Neural progenitor cell (in vitro differentiated cells): ENCODE results near the gene TIAM2. TPM values are rescaled to one million over a fixed set of nuclear protein-coding genes. Genes with fewer than 3 reads are reported as not detected.

Experiments used
- DNase-seq: peaks from one replicate; pipeline ENCODE4 v3.0.0-alpha.2; 2016; ENCODE audit warnings: low spot score
- H2AFZ ChIP-seq: fragments of 200-600 bp; sonication (generic); replicated peaks from 2 replicates; pipeline ENCODE4 v1.6.1; 2016; ENCODE audit warnings: antibody characterized with exemption
- H3F3A ChIP-seq: fragments of 200-600 bp; sonication (generic); 2 replicates; pipeline ENCODE4 v1.6.1; 2016; ENCODE audit warnings: antibody characterized with exemption, low read depth
- H3K27ac ChIP-seq: fragments of 200-600 bp; sonication (generic); 2 replicates; pipeline ENCODE4 v1.5.1; 2016; ENCODE audit warnings: mild to moderate bottlenecking
- H3K27me3 ChIP-seq: fragments of 200-600 bp; sonication (generic); 2 replicates; pipeline ENCODE4 v1.6.1; 2016; ENCODE audit warnings: mild to moderate bottlenecking, moderate library complexity
- H3K36me3 ChIP-seq: fragments of 200-600 bp; sonication (generic); 2 replicates; pipeline ENCODE4 v1.5.1; 2016
- H3K4me1 ChIP-seq: fragments of 200-600 bp; sonication (generic); 2 replicates; pipeline ENCODE4 v1.6.1; 2016; ENCODE audit warnings: mixed run types
- H3K4me2 ChIP-seq: fragments of 200-600 bp; sonication (generic); 2 replicates; pipeline ENCODE4 v1.6.1; 2016
- H3K4me3 ChIP-seq: fragments of 200-600 bp; sonication (generic); 2 replicates; pipeline ENCODE4 v1.5.1; 2016
- H3K79me2 ChIP-seq: fragments of 200-600 bp; sonication (generic); 2 replicates; pipeline ENCODE4 v1.6.1; 2016; ENCODE audit warnings: low read depth
- H3K9ac ChIP-seq: fragments of 200-600 bp; sonication (generic); 2 replicates; pipeline ENCODE4 v1.6.1; 2016
- H3K9me3 ChIP-seq: fragments of 200-600 bp; sonication (generic); 2 replicates; pipeline ENCODE4 v1.5.1; 2016; ENCODE audit warnings: low read depth
- H4K20me1 ChIP-seq: fragments of 200-600 bp; sonication (generic); 2 replicates; pipeline ENCODE4 v1.6.1; 2016; ENCODE audit warnings: low read depth
- H3K27ac Mint-ChIP-seq: 3 replicates; pipeline ENCODE4 v1.8.0; 2021; ENCODE audit warnings: mixed read lengths
- H3K27me3 Mint-ChIP-seq: 2 replicates; pipeline ENCODE4 v1.8.0; 2022; ENCODE audit warnings: low read depth, mild to moderate bottlenecking, inconsistent platforms, moderate library complexity, mixed read lengths; ENCODE audit not compliant: insufficient read depth
- H3K36me3 Mint-ChIP-seq: 3 replicates; pipeline ENCODE4 v1.8.0; 2021; ENCODE audit warnings: mixed read lengths
- H3K4me1 Mint-ChIP-seq: 3 replicates; pipeline ENCODE4 v1.8.0; 2021; ENCODE audit warnings: mixed read lengths
- H3K4me3 Mint-ChIP-seq: 3 replicates; pipeline ENCODE4 v1.8.0; 2021; ENCODE audit warnings: mild to moderate bottlenecking, moderate library complexity, mixed read lengths
- H3K9me3 Mint-ChIP-seq: 3 replicates; pipeline ENCODE4 v1.8.0; 2020; ENCODE audit warnings: mixed read lengths
- EZH2 ChIP-seq: fragments of 200-600 bp; sonication (generic); IDR thresholded peaks from 2 replicates; pipeline ENCODE4 v1.6.1; 2017; ENCODE audit warnings: antibody characterized with exemption, mild to moderate bottlenecking, moderate library complexity
- EZH2phosphoT487 ChIP-seq: fragments of 200-600 bp; sonication (generic); IDR thresholded peaks from 2 replicates; pipeline ENCODE4 v1.6.1; 2017; ENCODE audit warnings: antibody characterized with exemption
- total RNA-seq: library from RNA; depleted of rRNA; stranded (reverse); fragments of >200 nt; gene quantifications from 2 replicates; pipeline ENCODE4 v1.2.3, GENCODE V29; 2015; ENCODE audit warnings: low replicate concordance
- TF ChIP-seq, protein P1 (sequence below): fragments of 200-600 bp; sonication (generic); IDR thresholded peaks from 2 replicates; pipeline ENCODE4 v1.5.1; 2017; ENCODE audit warnings: antibody characterized with exemption, mild to moderate bottlenecking

TIAM2 gene
- total RNA-seq, 1 donor from 2014 or later = 22.8 TPM

GRCh38 chr6:154977588-154977987, 17.5 kb upstream of the TIAM2 start:
- Histone ChIP-seq H3K36me3 (no peaks in the 10 kb centered on the region), H3K27me3 (no peaks in the 10 kb centered on the region), H4K20me1 (no peaks in the 10 kb centered on the region), H3K4me3 (no peak overlapping the region), H3K9ac (no peak overlapping the region), H3K79me2 (no peaks in the 10 kb centered on the region), H3K4me2 (no peak overlapping the region), H3K27ac (no peak overlapping the region), H3K9me3 (no peaks in the 10 kb centered on the region), H3K4me1 (no peaks in the 10 kb centered on the region), H3F3A (no peaks in the 10 kb centered on the region), H2AFZ (no peak overlapping the region)
- Mint-ChIP-seq H3K9me3 (peaks cover 7% of the 10 kb centered on the region), H3K27me3 (peaks cover 2% of the 10 kb centered on the region), H3K27ac (no peak overlapping the region), H3K4me3 (no peak overlapping the region), H3K36me3 (peaks cover 3% of the 10 kb centered on the region), H3K4me1 (peaks cover 12% of the 10 kb centered on the region)
- TF ChIP-seq EZH2phosphoT487 (no peak), EZH2 (no peak)
- TF ChIP-seq, protein P1, sequence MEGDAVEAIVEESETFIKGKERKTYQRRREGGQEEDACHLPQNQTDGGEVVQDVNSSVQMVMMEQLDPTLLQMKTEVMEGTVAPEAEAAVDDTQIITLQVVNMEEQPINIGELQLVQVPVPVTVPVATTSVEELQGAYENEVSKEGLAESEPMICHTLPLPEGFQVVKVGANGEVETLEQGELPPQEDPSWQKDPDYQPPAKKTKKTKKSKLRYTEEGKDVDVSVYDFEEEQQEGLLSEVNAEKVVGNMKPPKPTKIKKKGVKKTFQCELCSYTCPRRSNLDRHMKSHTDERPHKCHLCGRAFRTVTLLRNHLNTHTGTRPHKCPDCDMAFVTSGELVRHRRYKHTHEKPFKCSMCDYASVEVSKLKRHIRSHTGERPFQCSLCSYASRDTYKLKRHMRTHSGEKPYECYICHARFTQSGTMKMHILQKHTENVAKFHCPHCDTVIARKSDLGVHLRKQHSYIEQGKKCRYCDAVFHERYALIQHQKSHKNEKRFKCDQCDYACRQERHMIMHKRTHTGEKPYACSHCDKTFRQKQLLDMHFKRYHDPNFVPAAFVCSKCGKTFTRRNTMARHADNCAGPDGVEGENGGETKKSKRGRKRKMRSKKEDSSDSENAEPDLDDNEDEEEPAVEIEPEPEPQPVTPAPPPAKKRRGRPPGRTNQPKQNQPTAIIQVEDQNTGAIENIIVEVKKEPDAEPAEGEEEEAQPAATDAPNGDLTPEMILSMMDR = no peak
- no peak for DNase-seq

GRCh38 chr6:154980273-154981078, 14.6 kb upstream of the TIAM2 start:
- no peaks in the 10 kb centered on the region for H3K4me1 ChIP-seq
- no peak overlapping the region for H3K4me3 Mint-ChIP-seq
- no peak overlapping the region for H3K27ac Mint-ChIP-seq
- no peak overlapping the region for H3K4me2 ChIP-seq
- H3K27me3 Mint-ChIP-seq = no peaks in the 10 kb centered on the region
- H3K4me3 ChIP-seq = no peak overlapping the region
- H3K9me3 Mint-ChIP-seq = peaks cover 3% of the 10 kb centered on the region
- peaks cover 19% of the 10 kb centered on the region for H3K4me1 Mint-ChIP-seq
- H3K27me3 ChIP-seq = no peaks in the 10 kb centered on the region
- H3F3A ChIP-seq = no peaks in the 10 kb centered on the region
- H3K9ac ChIP-seq = no peak overlapping the region
- H3K36me3 Mint-ChIP-seq = no peaks in the 10 kb centered on the region
- no peaks in the 10 kb centered on the region for H4K20me1 ChIP-seq
- TF ChIP-seq, protein P1 = no peak
- no peak for TF ChIP-seq EZH2phosphoT487
- no peak for TF ChIP-seq EZH2
- H3K36me3 ChIP-seq = no peaks in the 10 kb centered on the region
- no peak overlapping the region for H3K27ac ChIP-seq
- no peak for DNase-seq
- no peak overlapping the region for H2AFZ ChIP-seq
- no peaks in the 10 kb centered on the region for H3K79me2 ChIP-seq
- no peaks in the 10 kb centered on the region for H3K9me3 ChIP-seq

DNA sequence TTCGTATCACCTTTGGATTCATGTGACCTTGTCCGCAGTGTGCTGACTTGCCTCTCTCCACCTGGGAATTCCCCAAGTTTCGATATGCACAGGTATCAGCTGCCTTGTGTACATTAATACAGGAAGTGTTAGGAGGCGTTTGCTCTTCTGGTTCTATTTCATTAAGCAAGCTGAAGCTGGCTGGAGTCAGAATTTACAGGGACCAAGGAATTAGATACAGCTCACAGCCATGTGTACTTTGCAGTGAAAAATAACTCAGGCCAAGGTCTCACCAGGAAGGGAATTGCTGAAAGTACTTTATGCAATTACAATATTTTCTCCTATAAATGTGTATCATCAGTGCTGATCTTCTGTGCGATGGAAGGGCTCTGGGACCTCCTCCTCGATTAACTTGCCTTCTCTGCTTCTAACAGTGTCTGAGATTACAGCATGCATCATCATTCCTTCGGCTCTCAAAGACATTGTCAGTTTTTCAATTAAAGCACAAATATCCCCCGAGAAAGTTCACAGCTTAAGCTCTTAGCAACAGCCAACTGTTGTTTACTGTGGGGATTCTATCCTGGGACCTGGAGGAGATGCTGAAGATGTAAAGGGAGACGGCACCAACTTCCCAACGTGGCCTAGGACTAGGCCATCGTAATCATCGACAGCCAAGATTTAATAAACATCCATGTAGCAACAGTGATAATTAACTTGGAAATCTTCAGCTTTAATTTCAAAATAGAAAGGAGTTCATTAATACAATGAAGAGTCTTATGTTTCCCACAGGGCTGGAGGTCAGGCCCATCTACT, 13.8 kb upstream of the TIAM2 start:
- Histone ChIP-seq H3K9ac (no peak overlapping the region), H2AFZ (no peak overlapping the region), H3K79me2 (no peaks in the 10 kb centered on the region), H3K4me2 (no peak overlapping the region), H4K20me1 (no peaks in the 10 kb centered on the region), H3K4me1 (no peaks in the 10 kb centered on the region), H3K4me3 (no peak overlapping the region), H3K36me3 (no peaks in the 10 kb centered on the region), H3K27ac (no peak overlapping the region), H3F3A (no peaks in the 10 kb centered on the region), H3K9me3 (no peaks in the 10 kb centered on the region), H3K27me3 (no peaks in the 10 kb centered on the region)
- Mint-ChIP-seq H3K27ac (peak overlapping the region; percentile 58), H3K4me3 (no peak overlapping the region), H3K36me3 (no peaks in the 10 kb centered on the region), H3K27me3 (no peaks in the 10 kb centered on the region), H3K9me3 (peaks cover 3% of the 10 kb centered on the region), H3K4me1 (peaks cover 19% of the 10 kb centered on the region)
- TF ChIP-seq, protein P1 = no peak
- TF ChIP-seq EZH2 (no peak), EZH2phosphoT487 (no peak)
- no peak for DNase-seq
